Mesenchymal stem cell (in vitro differentiated cells and primary cell): ENCODE measurements around the gene SPRED3.
A peak's percentile ranks its signal among the peaks of the same experiment; 100 is the strongest.

Experiments used
- DNase-seq: peaks from one replicate; pipeline ENCODE4 v3.0.0-alpha.2; 2013
- H2AFZ ChIP-seq: one replicate; pipeline ENCODE4 v1.6.1; 2013; ENCODE audit warnings: low read depth, mild to moderate bottlenecking, control low read depth, inconsistent platforms, low read length, moderate library complexity
- H2AK5ac ChIP-seq: 2 replicates; pipeline ENCODE4 v1.6.1; 2013; ENCODE audit warnings: low read length, moderate library complexity, mild to moderate bottlenecking, inconsistent platforms; ENCODE audit not compliant: severe bottlenecking
- H2BK120ac ChIP-seq: one replicate; pipeline ENCODE4 v1.6.1; 2013; ENCODE audit warnings: low read depth, mild to moderate bottlenecking, inconsistent platforms, low read length, moderate library complexity
- H2BK12ac ChIP-seq, 2 experiments: one replicate each; pipeline ENCODE4 v1.6.1; 2013; ENCODE audit warnings: inconsistent platforms in 2 of 2, low read length in 2 of 2, mild to moderate bottlenecking in 2 of 2, moderate library complexity in 2 of 2, control low read depth in 1 of 2
- H2BK15ac ChIP-seq: one replicate; pipeline ENCODE4 v1.6.1; 2013; ENCODE audit warnings: mild to moderate bottlenecking, low read depth, inconsistent platforms; ENCODE audit not compliant: poor library complexity, severe bottlenecking
- H2BK5ac ChIP-seq: 2 replicates; pipeline ENCODE4 v1.6.1; 2013; ENCODE audit warnings: low read depth, mild to moderate bottlenecking, low read length, control low read depth, inconsistent platforms; ENCODE audit not compliant: poor library complexity, severe bottlenecking
- H3K14ac ChIP-seq, 2 experiments: one replicate each; pipeline ENCODE4 v1.6.1; 2013; ENCODE audit warnings: inconsistent platforms in 2 of 2, low read length in 2 of 2, control low read depth in 1 of 2, mild to moderate bottlenecking in 1 of 2, moderate library complexity in 1 of 2
- H3K18ac ChIP-seq, 2 experiments: one replicate each; pipeline ENCODE4 v1.6.1; 2013; ENCODE audit warnings: inconsistent platforms in 2 of 2, low read length in 2 of 2, control low read depth in 1 of 2, low read depth in 1 of 2, mild to moderate bottlenecking in 1 of 2
- H3K23ac ChIP-seq, 2 experiments: one replicate each; pipeline ENCODE4 v1.6.1; 2013; ENCODE audit warnings: inconsistent platforms in 2 of 2, low read length in 2 of 2, mild to moderate bottlenecking in 2 of 2, moderate library complexity in 2 of 2, control low read depth in 1 of 2
- H3K27ac ChIP-seq: 2 replicates; pipeline ENCODE4 v1.5.1; 2013; ENCODE audit warnings: mild to moderate bottlenecking, moderate library complexity, low read length, control low read depth, inconsistent platforms; ENCODE audit not compliant: poor library complexity, severe bottlenecking
- H3K27me3 ChIP-seq, 2 experiments: 2 replicates each; pipeline versions ENCODE4 v1.6.1 to v1.7.0; 2013; ENCODE audit warnings: low read length in 2 of 2, mild to moderate bottlenecking in 2 of 2, moderate library complexity in 2 of 2, control low read depth in 1 of 2, inconsistent platforms in 1 of 2; ENCODE audit not compliant: control insufficient read depth in 1 of 2, insufficient read depth in 1 of 2
- H3K36me3 ChIP-seq, 2 experiments: 2 replicates each; pipeline versions ENCODE4 v1.6.1 to v1.7.0; 2013; ENCODE audit warnings: low read length in 2 of 2, control low read depth in 1 of 2, inconsistent platforms in 1 of 2, low read depth in 1 of 2, mild to moderate bottlenecking in 1 of 2; ENCODE audit not compliant: insufficient read depth in 2 of 2, control insufficient read depth in 1 of 2
- H3K4ac ChIP-seq, 2 experiments: one replicate each; pipeline ENCODE4 v1.6.1; 2013; ENCODE audit warnings: inconsistent platforms in 2 of 2, low read length in 2 of 2, mild to moderate bottlenecking in 2 of 2, moderate library complexity in 2 of 2, control low read depth in 1 of 2, low read depth in 1 of 2
- H3K4me1 ChIP-seq: 2 replicates; pipeline ENCODE4 v1.6.1; 2013; ENCODE audit warnings: low read depth, low read length, control low read depth; ENCODE audit not compliant: control insufficient read depth, insufficient read depth
- H3K4me2 ChIP-seq: 2 replicates; pipeline ENCODE4 v1.6.1; 2013; ENCODE audit warnings: low read length, mild to moderate bottlenecking, inconsistent platforms; ENCODE audit not compliant: poor library complexity, severe bottlenecking
- H3K4me3 ChIP-seq, 2 experiments: 2 replicates each; pipeline versions ENCODE4 v1.5.1 to v1.7.0; 2013; ENCODE audit warnings: low read length in 2 of 2, mild to moderate bottlenecking in 2 of 2, control low read depth in 1 of 2, low read depth in 1 of 2; ENCODE audit not compliant: insufficient read depth in 1 of 2
- H3K79me1 ChIP-seq: replicated peaks from 2 replicates; pipeline ENCODE4 v1.6.1; 2013; ENCODE audit warnings: mild to moderate bottlenecking, control low read depth, low read length, inconsistent platforms; ENCODE audit not compliant: poor library complexity, severe bottlenecking
- H3K9ac ChIP-seq: 2 replicates; pipeline ENCODE4 v1.7.0; 2013; ENCODE audit warnings: mild to moderate bottlenecking, low read length, moderate library complexity
- H3K9me3 ChIP-seq: 2 replicates; pipeline ENCODE4 v1.7.0; 2013; ENCODE audit warnings: mild to moderate bottlenecking, low read length; ENCODE audit not compliant: control insufficient read depth
- H4K8ac ChIP-seq: one replicate; pipeline ENCODE4 v1.6.1; 2013; ENCODE audit warnings: inconsistent platforms, mild to moderate bottlenecking, low read length, moderate library complexity
- H4K91ac ChIP-seq: one replicate; pipeline ENCODE4 v1.6.1; 2013; ENCODE audit warnings: mild to moderate bottlenecking, low read length, inconsistent platforms
- WGBS: methylation state at CpG from one replicate; pipeline ENCODE4 v1.1.7; 2013; ENCODE audit warnings: mixed read lengths; 5-methylcytosine and 5-hydroxymethylcytosine counted together

Gene SPRED3

GRCh38 chr19:38369584-38369983 lies 18.9 kb upstream of the SPRED3 start:
- DNase-seq = no peak
- Histone ChIP-seq H3K4me2 (no peak overlapping the region), H4K8ac (no peak overlapping the region), H2AK5ac (no peak overlapping the region), H3K18ac (no peak overlapping the region), H3K4me1 (no peaks in the 10 kb centered on the region), H2BK12ac (no peak overlapping the region), H2BK15ac (no peak overlapping the region), H3K79me1 (no peaks in the 10 kb centered on the region), H2AFZ (no peak overlapping the region), H3K23ac (no peak overlapping the region), H3K27ac (no peak overlapping the region), H4K91ac (peak overlapping the region; percentile 59), H3K9ac (no peak overlapping the region), H3K4ac (no peak overlapping the region), H2BK5ac (no peak overlapping the region), H2BK120ac (no peak overlapping the region), H3K27me3 (peaks cover 16 to 50% of the 10 kb centered on the region in 2 experiments), H3K36me3 (no peaks in the 10 kb centered on the region), H3K9me3 (no peaks in the 10 kb centered on the region), H3K14ac (no peak overlapping the region), H3K4me3 (no peak overlapping the region)
- 95% methylated on average over 2 of the region's 2 CpGs for WGBS

- Histone ChIP-seq H2BK5ac (no peak overlapping the region), H3K4me1 (no peaks in the 10 kb centered on the region), H2AFZ (no peak overlapping the region), H4K8ac (no peak overlapping the region), H3K14ac (no peak overlapping the region), H3K18ac (no peak overlapping the region), H3K4ac (no peak overlapping the region), H2BK15ac (no peak overlapping the region), H3K36me3 (no peaks in the 10 kb centered on the region), H3K27me3 (peaks cover 16 to 44% of the 10 kb centered on the region in 2 experiments), H3K23ac (no peak overlapping the region), H2AK5ac (no peak overlapping the region), H3K79me1 (no peaks in the 10 kb centered on the region), H3K9me3 (no peaks in the 10 kb centered on the region), H3K27ac (no peak overlapping the region), H4K91ac (no peak overlapping the region), H3K4me3 (no peak overlapping the region), H2BK120ac (no peak overlapping the region), H2BK12ac (no peak overlapping the region), H3K9ac (no peak overlapping the region), H3K4me2 (no peak overlapping the region)
- WGBS = 79% methylated on average over 12 of the region's 12 CpGs
- no peak for DNase-seq
Observed at GRCh38 chr19:38370299-38370698, 18.2 kb upstream of the SPRED3 start.

GRCh38 chr19:38371081-38371480 lies 17.4 kb upstream of the SPRED3 start:
- WGBS = 84% methylated on average over 5 of the region's 6 CpGs
- peaks cover 0 to under 1% of the 10 kb centered on the region in 2 experiments for H3K36me3 ChIP-seq
- no peak overlapping the region for H2BK120ac ChIP-seq
- no peak overlapping the region for H3K9ac ChIP-seq
- H3K23ac ChIP-seq = no peak overlapping the region
- no peak overlapping the region for H4K8ac ChIP-seq
- H3K18ac ChIP-seq = no peak overlapping the region
- no peak overlapping the region for H3K4me2 ChIP-seq
- no peak for DNase-seq
- no peak overlapping the region for H3K27ac ChIP-seq
- H3K9me3 ChIP-seq = no peaks in the 10 kb centered on the region
- H2AK5ac ChIP-seq = no peak overlapping the region
- H3K79me1 ChIP-seq = no peaks in the 10 kb centered on the region
- no peak overlapping the region for H4K91ac ChIP-seq
- peaks cover 2% of the 10 kb centered on the region for H3K4me1 ChIP-seq
- H2BK5ac ChIP-seq = no peak overlapping the region
- H3K4me3 ChIP-seq = no peak overlapping the region
- no peak overlapping the region for H3K14ac ChIP-seq
- no peak overlapping the region for H2BK15ac ChIP-seq
- H2BK12ac ChIP-seq = no peak overlapping the region
- peaks cover 16 to 38% of the 10 kb centered on the region in 2 experiments for H3K27me3 ChIP-seq
- no peak overlapping the region for H2AFZ ChIP-seq
- no peak overlapping the region for H3K4ac ChIP-seq

- Histone ChIP-seq H3K79me1 (peaks cover under 1% of the 10 kb centered on the region), H3K4me1 (peaks cover 9% of the 10 kb centered on the region), H2BK5ac (no peak overlapping the region), H3K4ac (peak overlapping the region in 1 of 2 experiments; percentile 24), H3K9ac (peak overlapping the region; percentile 99), H3K36me3 (peaks cover 19 to 22% of the 10 kb centered on the region in 2 experiments), H2AFZ (peak overlapping the region; percentile 87), H3K4me2 (peak overlapping the region; percentile 88), H2BK120ac (no peak overlapping the region), H3K27ac (peak overlapping the region; percentile 74), H3K18ac (peak overlapping the region; percentile 46 to 65), H2BK15ac (no peak overlapping the region), H4K91ac (peak overlapping the region; percentile 61), H2BK12ac (no peak overlapping the region), H3K23ac (no peak overlapping the region), H3K27me3 (peaks cover 8 to 20% of the 10 kb centered on the region in 2 experiments), H3K9me3 (no peaks in the 10 kb centered on the region), H3K14ac (no peak overlapping the region), H4K8ac (peak overlapping the region; percentile 92), H2AK5ac (no peak overlapping the region), H3K4me3 (peak overlapping the region; percentile 43 to 97)
- DNase-seq = no peak
- WGBS = 93% methylated on average over 5 of the region's 6 CpGs
Observed at GRCh38 chr19:38373907-38374331, 14.6 kb upstream of the SPRED3 start.
